Measurements from ENCODE around the gene GFY.

Gene GFY

GRCh38 chr19:49434907-49435583, 9.9 kb downstream of the GFY start:
- H3K4me3 ChIP-seq (ENCODE audit: low read length), result no peak overlapping the region
- TF ChIP-seq CTCF (IDR thresholded peaks at IDR 0.05; ENCODE audit: insufficient read depth, low read depth, low read length, missing control alignments), result no peak
- no peak for DNase-seq (ENCODE audit: low read depth)

DNA sequence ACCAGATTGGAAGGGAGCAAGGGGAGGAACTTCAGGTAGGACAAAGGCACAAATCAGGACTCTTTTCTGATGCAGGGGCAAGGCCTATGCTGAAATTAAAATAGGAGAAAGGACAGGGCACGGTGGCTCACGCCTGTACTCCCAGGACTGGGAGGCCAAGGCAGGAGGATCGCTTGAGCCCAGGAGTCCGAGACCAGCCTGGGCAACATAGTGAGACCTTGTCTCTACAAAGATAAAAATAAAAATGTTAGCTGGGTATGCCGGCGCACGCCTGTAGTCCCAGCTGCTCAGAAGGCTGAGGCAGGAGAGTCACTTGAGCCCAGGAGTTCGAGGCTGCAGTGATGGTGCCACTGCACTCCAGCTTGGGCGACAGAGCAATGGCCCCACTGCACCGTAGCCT, 10.5 kb downstream of the GFY start:
- TF ChIP-seq CTCF (IDR thresholded peaks at IDR 0.05; ENCODE audit: insufficient read depth, low read depth, low read length, missing control alignments), result no peak
- no peak for DNase-seq (ENCODE audit: low read depth)
- no peak overlapping the region for H3K4me3 ChIP-seq (ENCODE audit: low read length)

DNA sequence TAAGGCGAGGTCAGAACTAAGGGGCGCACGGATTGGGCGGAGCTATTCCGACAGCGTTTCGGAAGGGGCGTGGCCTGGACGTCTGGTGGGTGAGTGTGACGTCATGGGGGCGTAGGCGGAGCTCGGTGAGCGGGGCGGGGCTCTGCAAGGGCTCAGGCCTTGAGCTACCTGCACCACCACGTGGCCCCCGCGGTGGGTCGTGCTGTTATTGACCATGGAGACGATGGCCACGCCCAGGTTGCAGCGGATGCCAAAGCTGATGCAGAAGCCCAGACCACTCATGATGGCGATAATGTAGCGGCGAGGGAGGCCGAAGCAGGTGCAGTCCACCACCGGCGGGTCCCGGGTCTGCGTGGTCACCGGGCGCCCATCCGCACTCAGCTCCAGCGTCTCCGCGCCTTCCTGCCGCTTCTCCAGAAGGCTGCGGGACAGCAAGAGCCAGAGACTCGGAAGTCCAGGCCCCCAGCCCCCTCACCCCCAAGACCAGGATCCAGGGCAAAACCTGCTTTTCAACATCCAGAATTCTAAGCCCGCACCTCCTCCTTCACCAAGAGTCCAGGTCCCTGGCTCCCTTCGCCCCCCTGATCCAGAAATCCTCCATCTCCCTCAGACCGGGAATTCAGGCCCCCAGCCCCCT, 11.3 kb downstream of the GFY start:
- H3K4me3 ChIP-seq (ENCODE audit: low read length), result no peak overlapping the region
- no peak for DNase-seq (ENCODE audit: low read depth)
- no peak for TF ChIP-seq CTCF (IDR thresholded peaks at IDR 0.05; ENCODE audit: insufficient read depth, low read depth, low read length, missing control alignments)

DNA sequence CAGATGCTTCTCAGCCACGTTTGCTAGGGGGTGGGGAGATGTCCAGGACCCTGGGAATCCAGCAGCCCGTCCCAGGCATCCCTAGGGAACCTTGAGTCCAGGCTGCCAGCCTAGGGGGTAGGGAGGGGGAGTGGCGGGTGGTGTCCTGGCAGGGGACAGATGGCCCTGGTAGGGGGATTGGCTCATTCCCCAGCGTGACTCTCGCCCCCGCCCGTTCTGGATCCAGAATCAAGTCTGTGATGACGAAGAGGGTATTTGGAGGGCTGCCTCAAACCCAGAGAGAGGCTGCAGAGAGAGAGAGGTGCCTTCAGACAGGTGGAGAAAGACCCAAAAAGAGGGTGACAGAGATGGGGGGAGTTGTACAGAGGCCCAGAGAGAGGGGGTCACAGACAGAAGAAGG, 12.0 kb downstream of the GFY start:
- no peak overlapping the region for H3K4me3 ChIP-seq (ENCODE audit: low read length)
- TF ChIP-seq CTCF (IDR thresholded peaks at IDR 0.05; ENCODE audit: insufficient read depth, low read depth, low read length, missing control alignments), result no peak
- DNase-seq (ENCODE audit: low read depth), result no peak

DNA sequence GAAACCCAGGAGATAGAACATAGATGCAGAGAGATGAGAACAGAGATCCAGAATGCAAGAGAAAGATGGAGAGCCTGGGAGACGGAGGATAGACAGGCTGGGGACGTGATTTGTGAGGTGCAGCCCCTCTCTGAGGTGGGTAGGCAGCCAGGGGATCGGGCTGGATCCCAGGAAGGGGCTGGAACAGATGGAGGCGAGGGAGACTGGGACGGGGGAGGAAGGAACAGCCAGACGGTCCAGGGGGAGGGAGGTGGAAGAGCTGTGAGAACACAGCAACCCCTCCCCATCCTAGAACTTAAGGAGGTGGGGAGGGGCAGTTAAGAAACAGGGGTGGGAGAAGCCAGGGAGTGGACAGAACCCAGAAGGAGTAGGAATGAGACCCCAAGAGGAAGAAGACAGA, 13.1 kb downstream of the GFY start:
- no peak for TF ChIP-seq CTCF (IDR thresholded peaks at IDR 0.05; ENCODE audit: insufficient read depth, low read depth, low read length, missing control alignments)
- H3K4me3 ChIP-seq (ENCODE audit: low read length), result no peak overlapping the region
- no peak for DNase-seq (ENCODE audit: low read depth)

GRCh38 chr19:49439836-49440235, 14.6 kb downstream of the GFY start:
- no peak for DNase-seq (ENCODE audit: low read depth)
- TF ChIP-seq CTCF (IDR thresholded peaks at IDR 0.05; ENCODE audit: insufficient read depth, low read depth, low read length, missing control alignments), result no peak
- no peak overlapping the region for H3K4me3 ChIP-seq (ENCODE audit: low read length)
